A549 (cell line): Measurements from ENCODE around the gene MVB12B. TPM values are rescaled to one million over a fixed set of nuclear protein-coding genes. Genes with fewer than 3 reads are reported as not detected.

Experiments
- ATAC-seq, 2 experiments: fragments of 200-7000 bp in 1 of 2; fragments of >200 bp in 1 of 2; cut with Nextera tagmentation in 1 of 2; cut with Tn5 transposase in 1 of 2; 3 replicates each; pipeline versions ENCODE4 v1.8.0 to v1.9.1; 2018 to 2020; ENCODE audit warnings: mild to moderate bottlenecking in 1 of 2, moderate library complexity in 1 of 2
- CTCF ChIA-PET: fragments of 300-600 bp; sonication (Branson Sonifier 250); formaldehyde crosslinking; extraction: SDS; loops from one replicate; lab custom pipeline; 2021; ENCODE audit warnings: antibody characterized with exemption, inconsistent platforms; lab: Yijun Ruan, JAX
- POLR2A ChIA-PET: fragments of 350-600 bp; formaldehyde crosslinking; extraction: SDS; loops from one replicate; lab custom pipeline; 2021; ENCODE audit warnings: antibody characterized with exemption, inconsistent platforms; lab: Yijun Ruan, JAX
- DNase-seq, 2 experiments: peaks; one replicate each; pipeline versions ENCODE4 v3.0.0 to v3.0.0-alpha.2; 2011 to 2016; ENCODE audit warnings: low read depth in 1 of 2, low spot score in 1 of 2
- FAIRE-seq: peaks from 2 replicates; lab custom pipeline; 2011; peaks lifted over from hg19 to GRCh38; lab: Jason Lieb, UNC
- H3K27ac ChIP-seq, 2 experiments: fragments of >200 bp; sonication (Bioruptor Twin); formaldehyde crosslinking; 3 replicates each; pipeline ENCODE4 v1.5.1; 2016 to 2017
- H3K4me1 ChIP-seq: fragments of >200 bp; sonication (Bioruptor Twin); formaldehyde crosslinking; 3 replicates; pipeline ENCODE4 v1.6.1; 2016
- H3K4me2 ChIP-seq: fragments of >200 bp; sonication (Bioruptor Twin); formaldehyde crosslinking; 3 replicates; pipeline ENCODE4 v1.6.1; 2016
- H3K4me3 ChIP-seq: fragments of >200 bp; sonication (Bioruptor Twin); formaldehyde crosslinking; 3 replicates; pipeline ENCODE4 v1.5.1; 2016
- H3K9me3 ChIP-seq: fragments of >200 bp; sonication (Bioruptor Twin); formaldehyde crosslinking; 3 replicates; pipeline ENCODE4 v1.6.1; 2016
- BHLHE40 ChIP-seq: IDR thresholded peaks from 2 replicates; pipeline ENCODE4 v1.6.1; 2012; ENCODE audit warnings: low read depth, low read length, inconsistent platforms
- CBX8 ChIP-seq: fragments of 200-600 bp; sonication (generic); IDR thresholded peaks from 2 replicates; pipeline ENCODE4 v1.6.1; 2016
- CHD4 ChIP-seq: fragments of 200-600 bp; sonication (generic); IDR thresholded peaks from 2 replicates; pipeline ENCODE4 v1.6.1; 2016; ENCODE audit warnings: antibody characterized with exemption, mild to moderate bottlenecking, borderline replicate concordance
- EHF ChIP-seq: fragments of 250-450 bp; sonication (Bioruptor Pico); IDR thresholded peaks from 2 replicates; pipeline ENCODE4 v1.5.0; 2020; ENCODE audit warnings: mild to moderate bottlenecking
- ESRRA ChIP-seq: fragments of 150-350 bp; IDR thresholded peaks from 2 replicates; pipeline ENCODE4 v1.6.1; 2014; ENCODE audit warnings: mild to moderate bottlenecking, low read length, borderline replicate concordance
- FOSL2 ChIP-seq, 2 experiments: fragments of 450-650 bp in 1 of 2; fragments of >200 bp in 1 of 2; sonication (Bioruptor Twin) in 1 of 2; formaldehyde crosslinking; IDR thresholded peaks; 2 replicates each; pipeline versions ENCODE4 v1.5.0 to v1.6.1; 2016 to 2020; ENCODE audit warnings: mild to moderate bottlenecking in 1 of 2, moderate library complexity in 1 of 2
- GATA3 ChIP-seq: IDR thresholded peaks from 2 replicates; pipeline ENCODE4 v1.6.1; 2012; ENCODE audit warnings: borderline replicate concordance
- HDAC2 ChIP-seq: fragments of 200-600 bp; sonication (generic); IDR thresholded peaks from 2 replicates; pipeline ENCODE4 v1.6.1; 2016
- HOXA7 ChIP-seq: fragments of 250-450 bp; sonication (Bioruptor Pico); IDR thresholded peaks from 2 replicates; pipeline ENCODE4 v1.5.0; 2020; ENCODE audit warnings: mild to moderate bottlenecking, moderate library complexity
- HOXB5 ChIP-seq: fragments of 250-450 bp; sonication (Bioruptor Pico); IDR thresholded peaks from 2 replicates; pipeline ENCODE4 v1.5.0; 2020; ENCODE audit warnings: mild to moderate bottlenecking, moderate library complexity
- JUNB ChIP-seq: fragments of >200 bp; sonication (Bioruptor Twin); formaldehyde crosslinking; IDR thresholded peaks from 2 replicates; pipeline ENCODE4 v1.6.1; 2016
- MAZ ChIP-seq: fragments of 150-350 bp; IDR thresholded peaks from 2 replicates; pipeline ENCODE4 v1.6.1; 2014; ENCODE audit warnings: antibody characterized with exemption, low read depth, low read length, borderline replicate concordance
- MYC ChIP-seq: IDR thresholded peaks from 2 replicates; pipeline ENCODE4 v1.6.1; 2012; ENCODE audit warnings: mild to moderate bottlenecking, inconsistent platforms, low read length, improper control_type of control experiment, borderline replicate concordance
- NFE2L2 ChIP-seq: fragments of 150-350 bp; conservative IDR thresholded peaks from 2 replicates; pipeline ENCODE4 v1.6.1; 2014; ENCODE audit warnings: low read length
- POLR2A ChIP-seq: IDR thresholded peaks from 2 replicates; pipeline ENCODE4 v1.6.1; 2012; ENCODE audit warnings: mild to moderate bottlenecking, low read length
- RAD21 ChIP-seq, 2 experiments: fragments of >200 bp in 1 of 2; sonication (Bioruptor Twin) in 1 of 2; formaldehyde crosslinking in 1 of 2; IDR thresholded peaks in 1 of 2; conservative IDR thresholded peaks in 1 of 2; 2 replicates in 1 of 2; 3 replicates in 1 of 2; pipeline ENCODE4 v1.6.1; 2012 to 2018; ENCODE audit warnings: inconsistent platforms in 1 of 2
- RARB ChIP-seq: fragments of 250-450 bp; sonication (Bioruptor Pico); IDR thresholded peaks from 2 replicates; pipeline ENCODE4 v1.8.0; 2021; ENCODE audit warnings: mild to moderate bottlenecking, moderate library complexity
- RFX5 ChIP-seq: fragments of 450-650 bp; IDR thresholded peaks from 2 replicates; pipeline ENCODE4 v1.7.1; 2014; ENCODE audit warnings: antibody characterized with exemption, mild to moderate bottlenecking, moderate library complexity
- RNF2 ChIP-seq: fragments of 200-600 bp; sonication (generic); IDR thresholded peaks from 2 replicates; pipeline ENCODE4 v1.6.1; 2016; ENCODE audit warnings: low read depth, mild to moderate bottlenecking, antibody characterized with exemption, moderate library complexity, borderline replicate concordance
- SREBF2 ChIP-seq: fragments of 450-650 bp; IDR thresholded peaks from 2 replicates; pipeline ENCODE4 v1.6.1; 2014; ENCODE audit warnings: mild to moderate bottlenecking, moderate library complexity
- TFCP2L1 ChIP-seq: fragments of 250-450 bp; sonication (Bioruptor Pico); IDR thresholded peaks from 2 replicates; pipeline ENCODE4 v1.5.0; 2021; ENCODE audit warnings: mild to moderate bottlenecking
- ZFP36 ChIP-seq: fragments of 450-650 bp; IDR thresholded peaks from 2 replicates; pipeline ENCODE4 v1.6.1; 2014; ENCODE audit warnings: borderline replicate concordance; ENCODE audit not compliant: partially characterized antibody
- WGBS: methylation state at CpG from one replicate; pipeline ENCODE4 v1.1.6; 2017; ENCODE audit errors: missing lambda C conversion rate; 5-methylcytosine and 5-hydroxymethylcytosine counted together
- polyA plus RNA-seq, 4 experiments: library from polyadenylated mRNA; depleted of rRNA in 3 of 4; stranded (reverse); fragments of >200 nt; fragmentation: RNase III in 1 of 4; extraction: RNeasy Plus Mini Kit Qiagen cat#74134 plus additional on column Dnase treatment in 1 of 4; gene quantifications; 2 replicates in 3 of 4; 3 replicates in 1 of 4; pipeline ENCODE4 v1.2.3, GENCODE V29; 2011 to 2017
- TF ChIP-seq, protein P1 (sequence below): fragments of >200 bp; sonication (Bioruptor Twin); formaldehyde crosslinking; IDR thresholded peaks from 2 replicates; pipeline ENCODE4 v1.6.1; 2016
- TF ChIP-seq, protein P2 (sequence below): fragments of 200-600 bp; sonication (generic); IDR thresholded peaks from 2 replicates; pipeline ENCODE4 v1.6.1; 2016; ENCODE audit warnings: antibody characterized with exemption, mild to moderate bottlenecking, moderate library complexity
- TF ChIP-seq, protein P3 (sequence below): IDR thresholded peaks from 2 replicates; pipeline ENCODE4 v1.6.1; 2012; ENCODE audit warnings: low read depth, borderline replicate concordance
- TF ChIP-seq, protein P4 (sequence below): fragments of 150-350 bp; IDR thresholded peaks from 2 replicates; pipeline ENCODE4 v1.6.1; 2014; ENCODE audit warnings: low read depth, mild to moderate bottlenecking, low read length
- TF ChIP-seq, protein P5 (sequence below): fragments of 450-650 bp; IDR thresholded peaks from 2 replicates; pipeline ENCODE4 v1.6.1; 2014; ENCODE audit warnings: antibody characterized with exemption
- TF ChIP-seq, protein P6 (sequence below): IDR thresholded peaks from 2 replicates; pipeline ENCODE4 v1.6.1; 2012

MVB12B gene
- polyA plus RNA-seq, 2 of the 4 experiments (the other 2 are of a cell fraction): 4.6 to 5.9 TPM

DNA sequence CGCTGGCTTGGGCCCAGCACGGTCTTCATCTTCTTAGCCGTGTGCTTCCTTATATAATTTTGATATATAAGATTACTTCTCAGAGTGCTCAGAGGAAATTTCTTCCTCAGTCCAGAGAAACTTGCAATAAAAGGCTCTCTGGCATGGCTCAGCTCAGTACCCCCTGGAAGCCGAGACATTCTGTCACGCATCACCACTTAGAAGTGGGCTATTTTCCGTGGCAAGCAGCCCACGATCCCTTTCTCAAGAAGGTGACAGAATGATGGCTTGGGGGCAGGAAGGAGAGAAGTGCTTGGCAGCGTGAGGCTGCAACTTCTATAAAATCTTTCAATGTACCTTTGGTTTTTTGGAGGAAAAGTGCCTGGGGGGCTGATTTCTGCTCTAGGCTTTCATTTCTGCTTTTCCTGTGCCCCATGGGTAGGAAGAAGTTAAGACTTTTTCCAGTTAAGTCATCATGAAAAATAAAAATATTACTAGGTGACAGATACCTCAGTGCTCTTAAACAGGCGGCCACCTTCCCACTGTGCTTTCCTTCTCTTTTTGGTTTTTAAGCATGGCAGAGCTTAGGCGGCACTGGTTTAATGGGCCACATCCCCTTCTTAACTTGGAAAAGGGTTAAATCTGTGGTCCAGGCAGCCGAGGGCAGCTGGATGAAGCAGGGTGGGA is 104.6 kb downstream of the MVB12B start:
- WGBS: 91% methylated on average over 11 of the region's 11 CpGs

DNA sequence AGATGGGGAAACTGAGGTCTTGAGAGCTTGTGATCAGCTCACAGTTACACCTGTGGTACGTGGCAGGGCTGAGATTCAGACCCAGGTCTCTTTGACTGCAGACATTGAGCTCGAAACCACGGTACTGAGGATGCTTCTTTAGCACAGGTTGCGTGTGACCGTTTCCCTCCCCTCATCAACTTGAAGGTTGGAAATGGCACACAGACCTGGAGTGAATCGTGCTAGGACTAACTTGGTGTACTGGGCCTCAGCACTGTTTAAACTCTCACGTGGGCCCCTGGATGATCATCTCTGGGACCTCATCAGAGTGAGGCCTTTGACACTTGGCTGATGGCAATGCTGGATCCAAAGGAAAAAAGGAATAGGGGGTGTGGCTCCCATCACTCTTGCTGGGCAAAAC is 106.0 kb downstream of the MVB12B start:
- FAIRE-seq (no peak), DNase-seq (no peak), ATAC-seq (no peak)
- 88% methylated on average over 7 of the region's 7 CpGs for WGBS
- Histone ChIP-seq H3K4me2 (no peak overlapping the region), H3K27ac (no peak overlapping the region), H3K4me3 (no peak overlapping the region), H3K9me3 (no peaks in the 10 kb centered on the region), H3K4me1 (no peaks in the 10 kb centered on the region)
- POLR2A ChIA-PET: no interaction called here
- CTCF ChIA-PET: interaction anchor here (0.9 to 1.3 kb wide), 2 partner anchors 34 to 67 kb away, joined by 3 to 6 read pairs; no protein-coding TSS in a partner anchor
- TF ChIP-seq JUNB (no peak), RNF2 (no peak), MAZ (no peak), HDAC2 (no peak), SREBF2 (no peak), HOXA7 (CRISPR knock-in tag) (no peak), ESRRA (no peak), ZFP36 (no peak), FOSL2 (IDR thresholded peaks at IDR 0.05) (no peak), FOSL2 (CRISPR knock-in tag; IDR thresholded peaks at IDR 0.05) (no peak), GATA3 (no peak), RFX5 (no peak)
- TF ChIP-seq, protein P1, sequence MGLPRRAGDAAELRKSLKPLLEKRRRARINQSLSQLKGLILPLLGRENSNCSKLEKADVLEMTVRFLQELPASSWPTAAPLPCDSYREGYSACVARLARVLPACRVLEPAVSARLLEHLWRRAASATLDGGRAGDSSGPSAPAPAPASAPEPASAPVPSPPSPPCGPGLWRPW: no peak
- TF ChIP-seq, protein P2, sequence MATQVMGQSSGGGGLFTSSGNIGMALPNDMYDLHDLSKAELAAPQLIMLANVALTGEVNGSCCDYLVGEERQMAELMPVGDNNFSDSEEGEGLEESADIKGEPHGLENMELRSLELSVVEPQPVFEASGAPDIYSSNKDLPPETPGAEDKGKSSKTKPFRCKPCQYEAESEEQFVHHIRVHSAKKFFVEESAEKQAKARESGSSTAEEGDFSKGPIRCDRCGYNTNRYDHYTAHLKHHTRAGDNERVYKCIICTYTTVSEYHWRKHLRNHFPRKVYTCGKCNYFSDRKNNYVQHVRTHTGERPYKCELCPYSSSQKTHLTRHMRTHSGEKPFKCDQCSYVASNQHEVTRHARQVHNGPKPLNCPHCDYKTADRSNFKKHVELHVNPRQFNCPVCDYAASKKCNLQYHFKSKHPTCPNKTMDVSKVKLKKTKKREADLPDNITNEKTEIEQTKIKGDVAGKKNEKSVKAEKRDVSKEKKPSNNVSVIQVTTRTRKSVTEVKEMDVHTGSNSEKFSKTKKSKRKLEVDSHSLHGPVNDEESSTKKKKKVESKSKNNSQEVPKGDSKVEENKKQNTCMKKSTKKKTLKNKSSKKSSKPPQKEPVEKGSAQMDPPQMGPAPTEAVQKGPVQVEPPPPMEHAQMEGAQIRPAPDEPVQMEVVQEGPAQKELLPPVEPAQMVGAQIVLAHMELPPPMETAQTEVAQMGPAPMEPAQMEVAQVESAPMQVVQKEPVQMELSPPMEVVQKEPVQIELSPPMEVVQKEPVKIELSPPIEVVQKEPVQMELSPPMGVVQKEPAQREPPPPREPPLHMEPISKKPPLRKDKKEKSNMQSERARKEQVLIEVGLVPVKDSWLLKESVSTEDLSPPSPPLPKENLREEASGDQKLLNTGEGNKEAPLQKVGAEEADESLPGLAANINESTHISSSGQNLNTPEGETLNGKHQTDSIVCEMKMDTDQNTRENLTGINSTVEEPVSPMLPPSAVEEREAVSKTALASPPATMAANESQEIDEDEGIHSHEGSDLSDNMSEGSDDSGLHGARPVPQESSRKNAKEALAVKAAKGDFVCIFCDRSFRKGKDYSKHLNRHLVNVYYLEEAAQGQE: no peak
- TF ChIP-seq, protein P3, sequence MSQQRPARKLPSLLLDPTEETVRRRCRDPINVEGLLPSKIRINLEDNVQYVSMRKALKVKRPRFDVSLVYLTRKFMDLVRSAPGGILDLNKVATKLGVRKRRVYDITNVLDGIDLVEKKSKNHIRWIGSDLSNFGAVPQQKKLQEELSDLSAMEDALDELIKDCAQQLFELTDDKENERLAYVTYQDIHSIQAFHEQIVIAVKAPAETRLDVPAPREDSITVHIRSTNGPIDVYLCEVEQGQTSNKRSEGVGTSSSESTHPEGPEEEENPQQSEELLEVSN: no peak

More for the DNA sequence above, 104.6 kb downstream of the MVB12B start:
- ATAC-seq (no peak), FAIRE-seq (no peak), DNase-seq (no peak)
- H3K9me3 ChIP-seq: no peaks in the 10 kb centered on the region
- no peak for TF ChIP-seq TFCP2L1 (CRISPR knock-in tag)
- TF ChIP-seq, protein P4, sequence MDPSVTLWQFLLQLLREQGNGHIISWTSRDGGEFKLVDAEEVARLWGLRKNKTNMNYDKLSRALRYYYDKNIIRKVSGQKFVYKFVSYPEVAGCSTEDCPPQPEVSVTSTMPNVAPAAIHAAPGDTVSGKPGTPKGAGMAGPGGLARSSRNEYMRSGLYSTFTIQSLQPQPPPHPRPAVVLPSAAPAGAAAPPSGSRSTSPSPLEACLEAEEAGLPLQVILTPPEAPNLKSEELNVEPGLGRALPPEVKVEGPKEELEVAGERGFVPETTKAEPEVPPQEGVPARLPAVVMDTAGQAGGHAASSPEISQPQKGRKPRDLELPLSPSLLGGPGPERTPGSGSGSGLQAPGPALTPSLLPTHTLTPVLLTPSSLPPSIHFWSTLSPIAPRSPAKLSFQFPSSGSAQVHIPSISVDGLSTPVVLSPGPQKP: no peak
- TF ChIP-seq, protein P3: no peak
- TF ChIP-seq, protein P5, sequence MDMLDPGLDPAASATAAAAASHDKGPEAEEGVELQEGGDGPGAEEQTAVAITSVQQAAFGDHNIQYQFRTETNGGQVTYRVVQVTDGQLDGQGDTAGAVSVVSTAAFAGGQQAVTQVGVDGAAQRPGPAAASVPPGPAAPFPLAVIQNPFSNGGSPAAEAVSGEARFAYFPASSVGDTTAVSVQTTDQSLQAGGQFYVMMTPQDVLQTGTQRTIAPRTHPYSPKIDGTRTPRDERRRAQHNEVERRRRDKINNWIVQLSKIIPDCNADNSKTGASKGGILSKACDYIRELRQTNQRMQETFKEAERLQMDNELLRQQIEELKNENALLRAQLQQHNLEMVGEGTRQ: no peak
- no peak for TF ChIP-seq NFE2L2
- TF ChIP-seq SREBF2: no peak
- no peak for TF ChIP-seq RARB (CRISPR knock-in tag)
- no peak for TF ChIP-seq FOSL2 (IDR thresholded peaks at IDR 0.05)
- TF ChIP-seq FOSL2 (CRISPR knock-in tag; IDR thresholded peaks at IDR 0.05): no peak
- TF ChIP-seq BHLHE40: no peak
- TF ChIP-seq CHD4: no peak
- no peak for TF ChIP-seq HDAC2
- no peak for TF ChIP-seq HOXB5 (CRISPR knock-in tag)
- no peak for TF ChIP-seq MYC
- TF ChIP-seq, protein P6, sequence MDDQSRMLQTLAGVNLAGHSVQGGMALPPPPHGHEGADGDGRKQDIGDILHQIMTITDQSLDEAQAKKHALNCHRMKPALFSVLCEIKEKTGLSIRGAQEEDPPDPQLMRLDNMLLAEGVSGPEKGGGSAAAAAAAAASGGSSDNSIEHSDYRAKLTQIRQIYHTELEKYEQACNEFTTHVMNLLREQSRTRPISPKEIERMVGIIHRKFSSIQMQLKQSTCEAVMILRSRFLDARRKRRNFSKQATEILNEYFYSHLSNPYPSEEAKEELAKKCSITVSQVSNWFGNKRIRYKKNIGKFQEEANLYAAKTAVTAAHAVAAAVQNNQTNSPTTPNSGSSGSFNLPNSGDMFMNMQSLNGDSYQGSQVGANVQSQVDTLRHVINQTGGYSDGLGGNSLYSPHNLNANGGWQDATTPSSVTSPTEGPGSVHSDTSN: no peak
- TF ChIP-seq RAD21 (conservative IDR thresholded peaks at IDR 0.05 in 1 of 2, IDR thresholded peaks at IDR 0.05 in 1 of 2): no peak
- no peak for TF ChIP-seq CBX8
- TF ChIP-seq POLR2A: no peak
- TF ChIP-seq EHF (CRISPR knock-in tag): no peak
- TF ChIP-seq, protein P1: no peak
- POLR2A ChIA-PET: no interaction called here
- H3K4me1 ChIP-seq: no peaks in the 10 kb centered on the region
- H3K27ac ChIP-seq: no peak overlapping the region
- no peak overlapping the region for H3K4me2 ChIP-seq
- CTCF ChIA-PET: no interaction called here
- H3K4me3 ChIP-seq: no peak overlapping the region
